DLD1 (cell line): ENCODE data around the gene SERINC5.
"Not testable (repeated sequence)": the region's sequence is repeated elsewhere in the genome, so short reads cannot be mapped to it uniquely, and the experiment has no call there.

Experiments used
- in situ Hi-C: cut with HindIII; loops from 2 replicates; pipeline ENCODE4 v1.10.0; 2017; ENCODE audit warnings: low sequenced_read_pairs

Gene SERINC5

GRCh38 chr5:80204808-80205614 is 50.8 kb downstream of the SERINC5 start:
- in situ Hi-C loops = no loop called here

- in situ Hi-C loops = not testable (repeated sequence)
Observed at GRCh38 chr5:80201763-80202162, 54.1 kb downstream of the SERINC5 start.

- in situ Hi-C loops = no loop called here
Observed at GRCh38 chr5:80198920-80199319, 56.9 kb downstream of the SERINC5 start.

GRCh38 chr5:80198399-80198798 is 57.4 kb downstream of the SERINC5 start:
- in situ Hi-C loops = no loop called here

GRCh38 chr5:80195837-80196400 is 59.9 kb downstream of the SERINC5 start:
- in situ Hi-C loops = no loop called here

GRCh38 chr5:80194468-80194867 is 61.4 kb downstream of the SERINC5 start:
- in situ Hi-C loops = no loop called here

- in situ Hi-C loops = no loop called here
Observed at GRCh38 chr5:80193401-80193800, 62.4 kb downstream of the SERINC5 start.

GRCh38 chr5:80192507-80193241 is 63.2 kb downstream of the SERINC5 start:
- in situ Hi-C loops = no loop called here

GRCh38 chr5:80191991-80192398 is 63.9 kb downstream of the SERINC5 start:
- in situ Hi-C loops = no loop called here

GRCh38 chr5:80191397-80191796 is 64.5 kb downstream of the SERINC5 start:
- in situ Hi-C loops = no loop called here

- in situ Hi-C loops = no loop called here
Observed at GRCh38 chr5:80190960-80191359, 64.9 kb downstream of the SERINC5 start.

GRCh38 chr5:80189701-80190100 is 66.1 kb downstream of the SERINC5 start:
- in situ Hi-C loops = no loop called here

GRCh38 chr5:80189201-80189600 is 66.6 kb downstream of the SERINC5 start:
- in situ Hi-C loops = no loop called here

GRCh38 chr5:80187421-80188090 is 68.3 kb downstream of the SERINC5 start:
- in situ Hi-C loops = no loop called here

- in situ Hi-C loops = not testable (repeated sequence)
Observed at GRCh38 chr5:80185535-80185934, 70.3 kb downstream of the SERINC5 start.

GRCh38 chr5:80185095-80185494 is 70.8 kb downstream of the SERINC5 start:
- in situ Hi-C loops = no loop called here

- in situ Hi-C loops = no loop called here
Observed at GRCh38 chr5:80184235-80185023, 71.4 kb downstream of the SERINC5 start.

GRCh38 chr5:80183728-80184234 is 72.1 kb downstream of the SERINC5 start:
- in situ Hi-C loops = not testable (repeated sequence)

- in situ Hi-C loops = no loop called here
Observed at GRCh38 chr5:80182809-80183580, 72.9 kb downstream of the SERINC5 start.
